OCI-LY3 (cell line): ENCODE measurements around the gene STT3B.

Experiments
- H2AFZ ChIP-seq: fragments of 200-600, 300-600 bp; shearing (Covaris generic); 2 replicates; pipeline ENCODE4 v1.6.0; 2014; ENCODE audit warnings: antibody characterized with exemption, low read depth, low read length
- H3K27ac ChIP-seq: fragments of 200-600, 300-600 bp; sonication (generic); 2 replicates; pipeline ENCODE4 v1.5.1; 2014; ENCODE audit warnings: mild to moderate bottlenecking, low read length, moderate library complexity, mixed read lengths
- H3K27me3 ChIP-seq: fragments of 200-600, 300-600 bp; sonication (generic); 2 replicates; pipeline ENCODE4 v1.6.1; 2014; ENCODE audit warnings: low read depth, low read length, mixed read lengths
- H3K36me3 ChIP-seq: fragments of 200-600, 300-600 bp; sonication (generic); replicated peaks from 2 replicates; pipeline ENCODE3; 2014; ENCODE audit warnings: low read depth, low read length, mixed read lengths
- H3K4me1 ChIP-seq: fragments of 300-600, 200-600 bp; sonication (generic); 2 replicates; pipeline ENCODE4 v1.6.1; 2014; ENCODE audit warnings: low read length, mixed read lengths
- H3K4me2 ChIP-seq: fragments of 200-600, 300-600 bp; sonication (generic); 2 replicates; pipeline ENCODE4 v1.6.1; 2014; ENCODE audit warnings: low read length, mixed read lengths
- H3K4me3 ChIP-seq: fragments of 300-600, 200-600 bp; sonication (generic); 2 replicates; pipeline ENCODE4 v1.5.1; 2014; ENCODE audit warnings: antibody characterized with exemption, mild to moderate bottlenecking, low read length, moderate library complexity
- H3K79me2 ChIP-seq: fragments of 300-600, 200-600 bp; shearing (Covaris generic); 2 replicates; pipeline ENCODE4 v1.6.1; 2014; ENCODE audit warnings: mild to moderate bottlenecking, low read length, mixed read lengths
- H3K9ac ChIP-seq: fragments of 300-600, 200-600 bp; shearing (Covaris generic); 2 replicates; pipeline ENCODE4 v1.6.0; 2014; ENCODE audit warnings: mild to moderate bottlenecking, low read length, moderate library complexity
- H3K9me3 ChIP-seq: fragments of 200-600, 300-600 bp; shearing (Covaris generic); 2 replicates; pipeline ENCODE4 v1.6.1; 2014; ENCODE audit warnings: low read length, mixed read lengths; ENCODE audit not compliant: insufficient read depth
- H4K20me1 ChIP-seq: fragments of 200-600, 300-600 bp; sonication (generic); 2 replicates; pipeline ENCODE4 v1.6.1; 2016; ENCODE audit warnings: low read length, mixed read lengths; ENCODE audit not compliant: insufficient read depth
- EZH2phosphoT487 ChIP-seq: fragments of 200-600 bp; shearing (Covaris generic); IDR thresholded peaks from 2 replicates; pipeline ENCODE4 v1.6.1; 2018; ENCODE audit warnings: antibody characterized with exemption, mixed run types, low read depth
- TF ChIP-seq, protein P1 (sequence below): fragments of 200-600, 300-600 bp; sonication (generic); IDR thresholded peaks from 2 replicates; pipeline ENCODE4 v1.5.1; 2014; ENCODE audit warnings: antibody characterized with exemption, low read length, low read depth

STT3B gene

DNA sequence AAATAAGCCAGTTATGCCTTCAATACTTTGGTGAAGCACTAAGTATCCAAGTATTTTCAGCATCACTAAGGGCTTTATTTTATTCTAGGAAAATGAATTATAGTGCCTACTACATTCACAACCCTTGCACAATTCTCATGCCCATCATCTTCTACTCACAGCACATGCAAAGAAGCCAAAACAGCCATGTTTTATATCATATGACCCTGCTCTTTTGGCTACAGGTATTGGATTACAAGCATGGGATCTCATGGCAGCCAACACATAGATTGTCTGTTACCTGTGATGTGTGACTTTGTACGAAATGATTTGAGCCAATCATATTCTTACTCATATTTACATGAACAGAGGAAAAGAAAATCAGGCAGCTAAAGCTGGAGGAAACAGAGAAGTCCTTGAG, 38.6 kb downstream of the STT3B start:
- Histone ChIP-seq H3K36me3 (no peaks in the 10 kb centered on the region), H3K9ac (no peak overlapping the region), H3K4me2 (no peak overlapping the region), H3K27ac (no peak overlapping the region), H3K4me3 (no peak overlapping the region), H3K79me2 (peaks cover 97% of the 10 kb centered on the region), H3K9me3 (no peaks in the 10 kb centered on the region), H3K27me3 (no peaks in the 10 kb centered on the region), H2AFZ (no peak overlapping the region), H3K4me1 (peaks cover 63% of the 10 kb centered on the region), H4K20me1 (peaks cover 94% of the 10 kb centered on the region)
- TF ChIP-seq, protein P1, sequence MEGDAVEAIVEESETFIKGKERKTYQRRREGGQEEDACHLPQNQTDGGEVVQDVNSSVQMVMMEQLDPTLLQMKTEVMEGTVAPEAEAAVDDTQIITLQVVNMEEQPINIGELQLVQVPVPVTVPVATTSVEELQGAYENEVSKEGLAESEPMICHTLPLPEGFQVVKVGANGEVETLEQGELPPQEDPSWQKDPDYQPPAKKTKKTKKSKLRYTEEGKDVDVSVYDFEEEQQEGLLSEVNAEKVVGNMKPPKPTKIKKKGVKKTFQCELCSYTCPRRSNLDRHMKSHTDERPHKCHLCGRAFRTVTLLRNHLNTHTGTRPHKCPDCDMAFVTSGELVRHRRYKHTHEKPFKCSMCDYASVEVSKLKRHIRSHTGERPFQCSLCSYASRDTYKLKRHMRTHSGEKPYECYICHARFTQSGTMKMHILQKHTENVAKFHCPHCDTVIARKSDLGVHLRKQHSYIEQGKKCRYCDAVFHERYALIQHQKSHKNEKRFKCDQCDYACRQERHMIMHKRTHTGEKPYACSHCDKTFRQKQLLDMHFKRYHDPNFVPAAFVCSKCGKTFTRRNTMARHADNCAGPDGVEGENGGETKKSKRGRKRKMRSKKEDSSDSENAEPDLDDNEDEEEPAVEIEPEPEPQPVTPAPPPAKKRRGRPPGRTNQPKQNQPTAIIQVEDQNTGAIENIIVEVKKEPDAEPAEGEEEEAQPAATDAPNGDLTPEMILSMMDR = no peak
- TF ChIP-seq EZH2phosphoT487 = no peak

DNA sequence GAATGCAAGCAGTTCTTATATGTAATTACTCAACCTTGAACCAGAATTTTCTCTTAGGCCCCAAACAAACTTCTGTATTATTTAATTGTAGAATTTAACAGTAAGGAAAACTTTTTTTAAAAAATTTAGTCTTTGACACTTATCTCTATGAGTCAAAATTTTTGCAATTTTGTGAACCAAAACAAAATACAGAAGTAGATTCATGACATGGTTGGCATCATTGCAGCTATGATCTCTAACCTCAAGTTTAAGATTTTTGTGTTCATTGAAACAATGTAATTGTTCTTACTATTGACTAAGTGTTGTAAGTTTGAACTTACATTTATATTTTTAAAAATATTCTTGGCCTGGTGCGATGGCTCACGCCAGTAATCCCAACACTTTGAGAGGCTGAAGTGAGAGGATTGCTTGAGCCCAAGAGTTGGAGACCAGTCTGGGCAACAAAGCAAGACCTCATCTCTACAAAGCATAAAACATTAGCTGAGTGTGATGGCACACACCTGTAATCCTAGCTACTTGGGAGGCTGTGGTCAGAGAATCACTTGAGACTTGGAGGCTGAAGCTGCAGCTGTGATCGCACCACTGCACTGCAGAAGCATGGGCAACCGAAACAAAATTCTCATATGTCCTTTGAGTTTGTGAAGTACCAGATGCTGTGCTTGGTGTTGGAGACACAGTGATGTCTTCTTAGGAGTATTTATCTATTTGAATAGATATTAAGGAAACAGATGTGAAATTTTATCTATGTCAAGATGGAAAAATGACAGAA, 39.7 kb downstream of the STT3B start:
- 0 out of 2 replicates have a peak overlapping the region, but pooled peaks have one; percentile 0 for H3K9ac ChIP-seq
- H3K4me2 ChIP-seq = peak overlapping the region; percentile 69
- peaks cover 97% of the 10 kb centered on the region for H3K79me2 ChIP-seq
- TF ChIP-seq, protein P1 = no peak
- TF ChIP-seq EZH2phosphoT487 = no peak
- peak overlapping the region; percentile 59 for H3K27ac ChIP-seq
- no peaks in the 10 kb centered on the region for H3K9me3 ChIP-seq
- peaks cover 54% of the 10 kb centered on the region for H3K4me1 ChIP-seq
- peaks cover 93% of the 10 kb centered on the region for H4K20me1 ChIP-seq
- H3K27me3 ChIP-seq = no peaks in the 10 kb centered on the region
- H2AFZ ChIP-seq = no peak overlapping the region
- H3K4me3 ChIP-seq = peak overlapping the region; percentile 48
- H3K36me3 ChIP-seq = peaks cover 4% of the 10 kb centered on the region

DNA sequence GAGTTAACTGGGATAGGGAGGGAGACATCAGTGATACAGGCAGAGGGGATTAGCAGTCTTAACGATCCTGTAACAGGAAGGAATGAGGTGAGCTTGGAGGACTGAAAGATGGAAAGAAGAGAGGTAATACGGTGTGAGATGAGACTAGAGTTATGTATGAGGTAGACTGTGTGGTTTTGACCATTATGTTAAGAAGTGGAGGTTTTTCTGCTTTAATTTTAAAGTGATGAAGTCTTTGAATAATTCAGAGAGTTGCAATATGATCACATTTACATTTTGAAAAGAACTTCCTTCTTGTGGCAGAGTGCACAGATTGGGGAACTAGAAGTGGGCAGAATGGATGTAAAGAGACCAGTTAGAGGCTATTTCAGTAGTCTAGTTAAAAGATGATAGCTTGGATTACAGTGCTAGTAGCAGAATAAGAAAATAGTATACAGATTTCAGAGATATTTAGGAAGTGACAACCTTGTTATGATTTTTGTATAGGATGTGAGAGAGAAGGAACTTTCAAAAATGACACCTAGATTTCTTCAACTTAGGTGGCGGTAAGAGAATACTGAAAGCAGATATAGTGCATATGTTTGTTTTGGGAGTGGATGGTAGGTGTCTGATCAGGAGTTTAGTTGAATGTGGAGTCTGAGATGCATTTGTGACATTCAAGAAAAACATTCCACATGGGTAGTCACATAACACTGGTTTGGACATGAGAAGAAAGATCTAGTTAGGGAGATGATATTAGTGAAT, 40.5 kb downstream of the STT3B start:
- peak overlapping the region; percentile 48 for H3K4me3 ChIP-seq
- H3K9ac ChIP-seq = 0 out of 2 replicates have a peak overlapping the region, but pooled peaks have one; percentile 1
- TF ChIP-seq, protein P1 = no peak
- TF ChIP-seq EZH2phosphoT487 = no peak
- peaks cover 61% of the 10 kb centered on the region for H3K4me1 ChIP-seq
- no peaks in the 10 kb centered on the region for H3K27me3 ChIP-seq
- no peak overlapping the region for H2AFZ ChIP-seq
- peaks cover 12% of the 10 kb centered on the region for H3K36me3 ChIP-seq
- H3K4me2 ChIP-seq = peak overlapping the region; percentile 69
- no peaks in the 10 kb centered on the region for H3K9me3 ChIP-seq
- peak overlapping the region; percentile 59 for H3K27ac ChIP-seq
- H3K79me2 ChIP-seq = peaks cover 97% of the 10 kb centered on the region
- H4K20me1 ChIP-seq = peaks cover 93% of the 10 kb centered on the region

DNA sequence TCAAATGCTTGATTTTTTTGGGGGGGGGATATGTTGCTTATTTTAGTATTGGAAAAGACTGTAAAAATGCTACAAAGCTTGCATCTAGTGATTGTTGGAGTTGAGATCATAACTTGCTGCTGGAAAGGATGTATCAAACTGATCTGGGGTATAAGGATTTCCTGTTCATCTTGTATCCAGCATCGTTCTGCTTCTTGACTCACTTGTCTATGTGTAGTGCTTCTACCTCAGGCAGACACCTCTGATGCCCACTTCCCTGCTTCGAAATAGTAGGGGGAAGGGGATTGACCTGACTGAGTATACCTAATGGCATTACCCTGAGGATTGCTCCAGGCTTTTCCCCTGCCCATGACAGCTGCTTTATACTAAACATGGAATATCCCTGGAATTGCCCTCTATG, 42.7 kb downstream of the STT3B start:
- no peak for TF ChIP-seq EZH2phosphoT487
- TF ChIP-seq, protein P1 = no peak
- peaks cover 56% of the 10 kb centered on the region for H3K4me1 ChIP-seq
- H3K4me2 ChIP-seq = no peak overlapping the region
- H3K27ac ChIP-seq = no peak overlapping the region
- H4K20me1 ChIP-seq = peaks cover 85% of the 10 kb centered on the region
- no peak overlapping the region for H3K9ac ChIP-seq
- peaks cover 23% of the 10 kb centered on the region for H3K36me3 ChIP-seq
- no peaks in the 10 kb centered on the region for H3K27me3 ChIP-seq
- H2AFZ ChIP-seq = no peak overlapping the region
- H3K9me3 ChIP-seq = no peaks in the 10 kb centered on the region
- H3K79me2 ChIP-seq = peaks cover 97% of the 10 kb centered on the region
- no peak overlapping the region for H3K4me3 ChIP-seq
